Tibial artery (tissue), 4 donors: Measurements from ENCODE around the gene NKD1.

Experiments
- DNase-seq, 2 donors: peaks; one replicate each; pipeline ENCODE4 v3.0.0-alpha.2; 2019
- H3K27ac ChIP-seq, 2 donors: fragments of 200-600 bp; sonication (generic) in 1 of 2; 1 replicate in 1 of 2; 2 replicates in 1 of 2; pipeline ENCODE4 v1.5.1; 2018 to 2019; ENCODE audit warnings: mild to moderate bottlenecking in 1 of 2
- H3K27me3 ChIP-seq, 2 donors: fragments of 200-600 bp; sonication (generic) in 1 of 2; one replicate each; pipeline versions ENCODE4 v1.5.1 to v1.6.0; 2016 to 2019
- H3K36me3 ChIP-seq, 3 donors: fragments of 200-600 bp; sonication (generic) in 2 of 3; one replicate each; pipeline ENCODE4 v1.5.1; 2016 to 2019; ENCODE audit warnings: mild to moderate bottlenecking in 2 of 3
- H3K4me1 ChIP-seq, 4 donors: fragments of 200-600 bp; sonication (generic) in 2 of 4; 1 replicate in 3 of 4; 2 replicates in 1 of 4; pipeline ENCODE4 v1.5.1; 2016 to 2019
- H3K4me3 ChIP-seq, 2 donors: fragments of 200-600 bp; sonication (generic) in 1 of 2; 1 replicate in 1 of 2; 2 replicates in 1 of 2; pipeline ENCODE4 v1.5.1; 2018 to 2019; ENCODE audit warnings: mild to moderate bottlenecking in 2 of 2
- H3K9me3 ChIP-seq, 3 donors: fragments of 200-600 bp; sonication (generic) in 1 of 3; one replicate each; pipeline ENCODE4 v1.5.1; 2016 to 2019
- intact Hi-C: fragments of 100-400 bp; cut with DNase I; formaldehyde crosslinking; loops from one replicate; pipeline ENCODE4 v1.15.0; 2023; ENCODE audit warnings: low total_unique reads
- TF ChIP-seq, protein P1 (sequence below), 2 experiments: fragments of 200-600 bp in 1 of 2; fragments of 450-650 bp in 1 of 2; IDR thresholded peaks; one replicate each; pipeline ENCODE4 v1.5.1; 2017 to 2019; ENCODE audit warnings: antibody characterized with exemption in 2 of 2, mild to moderate bottlenecking in 1 of 2, moderate library complexity in 1 of 2

Gene NKD1

DNA sequence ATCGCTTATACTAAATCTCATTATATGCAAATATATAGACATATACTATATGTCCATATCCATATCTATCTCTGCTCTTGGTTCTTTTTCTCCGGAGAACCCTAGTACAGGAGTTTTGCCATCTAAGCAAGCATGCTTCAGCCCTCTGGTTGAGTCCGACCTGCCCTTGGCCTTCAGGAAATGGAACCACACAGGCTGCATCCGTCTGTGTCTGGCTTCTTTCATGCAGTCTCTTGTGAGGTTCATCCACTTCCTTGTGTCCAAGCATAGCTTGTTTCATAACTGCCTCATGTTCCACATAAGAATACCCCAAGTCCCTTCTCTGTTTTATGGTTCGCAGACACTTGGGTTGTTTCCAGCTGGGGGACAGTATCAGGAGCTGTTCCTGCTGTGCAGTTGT, 116.1 kb downstream of the NKD1 start:
- TF ChIP-seq, protein P1, sequence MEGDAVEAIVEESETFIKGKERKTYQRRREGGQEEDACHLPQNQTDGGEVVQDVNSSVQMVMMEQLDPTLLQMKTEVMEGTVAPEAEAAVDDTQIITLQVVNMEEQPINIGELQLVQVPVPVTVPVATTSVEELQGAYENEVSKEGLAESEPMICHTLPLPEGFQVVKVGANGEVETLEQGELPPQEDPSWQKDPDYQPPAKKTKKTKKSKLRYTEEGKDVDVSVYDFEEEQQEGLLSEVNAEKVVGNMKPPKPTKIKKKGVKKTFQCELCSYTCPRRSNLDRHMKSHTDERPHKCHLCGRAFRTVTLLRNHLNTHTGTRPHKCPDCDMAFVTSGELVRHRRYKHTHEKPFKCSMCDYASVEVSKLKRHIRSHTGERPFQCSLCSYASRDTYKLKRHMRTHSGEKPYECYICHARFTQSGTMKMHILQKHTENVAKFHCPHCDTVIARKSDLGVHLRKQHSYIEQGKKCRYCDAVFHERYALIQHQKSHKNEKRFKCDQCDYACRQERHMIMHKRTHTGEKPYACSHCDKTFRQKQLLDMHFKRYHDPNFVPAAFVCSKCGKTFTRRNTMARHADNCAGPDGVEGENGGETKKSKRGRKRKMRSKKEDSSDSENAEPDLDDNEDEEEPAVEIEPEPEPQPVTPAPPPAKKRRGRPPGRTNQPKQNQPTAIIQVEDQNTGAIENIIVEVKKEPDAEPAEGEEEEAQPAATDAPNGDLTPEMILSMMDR (IDR thresholded peaks at IDR 0.05), result no peak

DNA sequence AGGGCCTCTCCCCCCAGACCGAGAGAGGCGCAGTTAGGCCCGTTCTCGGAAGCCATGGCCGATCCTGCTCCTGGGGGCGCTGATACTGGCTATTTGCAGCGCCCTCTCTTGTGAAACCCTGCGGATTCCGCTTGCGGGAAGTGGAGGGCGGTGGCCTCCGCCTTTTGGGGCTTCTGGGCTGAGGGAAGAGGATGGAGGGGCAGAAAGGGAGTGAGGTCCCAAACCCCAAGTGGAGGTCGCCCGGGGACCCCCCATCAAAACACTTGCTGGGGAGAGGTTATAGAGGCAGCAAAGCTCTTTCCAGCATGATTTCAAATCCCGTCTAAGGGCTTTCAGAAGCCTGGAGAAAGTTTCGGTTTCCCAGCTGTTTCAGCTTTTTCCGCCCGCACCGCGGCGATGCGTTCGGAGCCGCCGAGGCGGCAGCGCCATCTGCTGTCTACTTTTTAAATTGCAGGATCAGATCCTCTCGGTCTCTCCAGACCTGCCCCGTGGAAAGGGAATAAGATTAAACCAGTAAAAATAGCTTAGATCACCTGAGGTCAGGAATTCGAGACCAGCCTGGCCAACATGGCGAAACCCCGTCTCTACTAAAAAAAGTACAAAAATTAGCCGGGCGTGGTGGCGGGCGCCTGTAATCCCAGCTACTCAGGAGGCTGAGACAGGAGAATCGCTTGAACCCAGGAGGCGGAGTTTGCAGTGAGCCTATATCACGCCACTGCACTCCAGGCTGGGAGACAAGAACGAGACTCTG, 117.1 kb downstream of the NKD1 start:
- H3K36me3 ChIP-seq, result no peaks in the 10 kb centered on the region
- H3K27me3 ChIP-seq, result no peaks in the 10 kb centered on the region
- peak overlapping the region; percentile 64 to 67 for H3K27ac ChIP-seq
- peaks cover 0 to 33% (median 12%) of the 10 kb centered on the region in 4 donors for H3K4me1 ChIP-seq
- peak overlapping the region; percentile 50 to 56 for H3K4me3 ChIP-seq
- intact Hi-C loops, result loop anchor here (5.0 to 10.0 kb wide), 3 partner anchors 142 to 421 kb away; no protein-coding TSS in a partner anchor
- no peaks in the 10 kb centered on the region for H3K9me3 ChIP-seq
- TF ChIP-seq, protein P1 (IDR thresholded peaks at IDR 0.05), result peak; percentile 85 to 91
- peak; percentile 66 to 88 for DNase-seq

More for the DNA sequence above, 116.1 kb downstream of the NKD1 start:
- H3K36me3 ChIP-seq, result no peaks in the 10 kb centered on the region
- H3K4me3 ChIP-seq, result no peak overlapping the region
- H3K4me1 ChIP-seq, result peaks cover 0 to 38% (median 12%) of the 10 kb centered on the region in 4 donors
- H3K27me3 ChIP-seq, result no peaks in the 10 kb centered on the region
- intact Hi-C loops, result loop anchor here (10.0 kb wide), 1 partner anchor 419 kb away; no protein-coding TSS in a partner anchor
- peak overlapping the region in 1 of 2 donors; percentile 5 for H3K27ac ChIP-seq
- DNase-seq, result no peak
- H3K9me3 ChIP-seq, result no peaks in the 10 kb centered on the region

DNA sequence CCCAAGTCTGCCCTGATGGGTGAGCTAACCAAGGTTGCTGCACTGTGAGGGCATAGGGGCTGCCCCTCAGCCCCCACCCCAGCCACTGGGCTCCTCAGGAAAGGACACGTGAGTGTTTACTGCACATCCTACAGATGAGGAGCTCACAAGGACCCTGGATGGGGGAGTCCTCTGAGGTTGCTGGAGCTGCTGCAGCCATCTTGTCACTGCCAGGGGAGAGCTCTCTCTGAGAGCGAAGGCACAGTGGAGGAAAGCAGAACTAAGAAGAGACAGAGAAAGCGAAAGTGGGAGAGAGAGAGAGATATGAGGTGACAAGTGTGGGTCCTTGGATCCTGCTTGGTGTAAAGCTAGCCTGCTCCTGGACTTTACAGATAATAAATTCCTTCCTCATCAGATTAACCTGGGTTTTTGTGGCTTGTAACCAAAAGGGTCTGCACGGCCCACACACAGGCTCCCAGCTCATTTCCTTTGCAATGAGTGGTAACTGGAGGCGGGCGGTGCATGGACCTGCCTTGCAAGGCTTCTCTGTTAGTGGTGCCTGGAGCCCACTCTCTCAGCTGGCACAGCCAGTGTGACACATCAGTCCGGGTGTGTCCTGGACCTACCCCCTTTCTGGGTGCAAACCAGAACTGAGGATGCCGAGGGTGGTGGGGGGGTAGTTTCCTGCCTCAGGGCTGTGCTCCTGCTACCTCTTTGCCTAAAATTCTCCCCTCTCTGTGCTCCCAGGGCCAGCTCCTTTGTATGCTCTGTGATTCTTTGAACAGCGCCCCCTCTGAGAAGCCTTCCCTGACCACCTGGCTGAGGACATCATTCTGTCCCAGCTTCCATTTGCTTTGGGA, 118.7 kb downstream of the NKD1 start:
- intact Hi-C loops, result loop anchor here (5.0 to 10.0 kb wide), 3 partner anchors 140 to 422 kb away; no protein-coding TSS in a partner anchor
- no peak for DNase-seq
- H3K4me1 ChIP-seq, result peaks cover 0 to 30% (median 12%) of the 10 kb centered on the region in 4 donors
- H3K36me3 ChIP-seq, result peaks cover 0 to 12% (median 9%) of the 10 kb centered on the region in 3 donors
- TF ChIP-seq, protein P1 (IDR thresholded peaks at IDR 0.05), result no peak
- peaks cover 0 to 5% (median 4%) of the 10 kb centered on the region in 3 donors for H3K9me3 ChIP-seq
- no peak overlapping the region for H3K27ac ChIP-seq
- no peak overlapping the region for H3K4me3 ChIP-seq
- no peaks in the 10 kb centered on the region for H3K27me3 ChIP-seq

DNA sequence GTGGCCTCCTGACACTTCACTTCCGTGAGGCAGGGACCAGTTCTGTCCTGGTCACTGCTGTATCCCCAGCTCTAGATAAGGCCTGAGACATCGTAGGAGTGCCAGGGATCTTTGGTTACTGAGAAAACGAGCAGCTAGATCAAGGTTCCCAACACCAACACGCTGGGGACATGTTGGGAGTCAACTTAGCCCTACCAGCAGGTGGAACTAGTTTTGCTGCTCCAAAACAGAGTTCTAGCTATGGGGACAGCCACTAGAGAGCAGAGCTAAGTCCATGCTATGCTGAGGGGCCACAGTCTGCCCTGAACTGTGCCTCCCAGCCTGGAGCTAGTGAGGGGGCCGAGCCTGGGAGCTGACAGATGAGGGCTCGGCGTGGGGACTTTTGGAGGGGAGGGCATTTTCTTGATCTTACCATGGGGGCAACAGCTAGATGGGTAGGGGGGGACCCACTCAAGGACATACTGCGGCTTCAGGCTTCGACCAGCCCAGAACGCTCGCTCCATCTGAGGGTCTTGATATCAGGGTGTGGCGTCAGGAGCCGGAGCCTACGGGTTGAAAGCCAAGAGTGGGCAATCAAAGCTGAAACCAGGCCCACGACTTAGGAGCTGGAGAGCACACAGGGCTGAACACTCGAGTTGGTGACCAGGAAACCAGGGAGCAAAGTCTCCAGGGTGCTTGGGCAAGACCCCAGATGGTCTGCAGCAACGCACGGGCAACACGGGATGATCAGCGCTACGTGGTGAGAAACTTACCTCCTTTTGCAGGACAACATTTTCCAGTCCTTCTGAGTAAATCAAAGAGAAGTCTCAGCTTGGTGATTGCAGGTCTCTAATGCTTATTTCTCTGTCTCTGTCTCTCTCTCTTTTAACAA, 119.5 kb downstream of the NKD1 start:
- Histone ChIP-seq H3K4me1 (peaks cover 0 to 22% (median 11%) of the 10 kb centered on the region in 4 donors), H3K36me3 (peaks cover 0 to 14% (median 12%) of the 10 kb centered on the region in 3 donors), H3K27me3 (no peaks in the 10 kb centered on the region), H3K27ac (peak overlapping the region in 1 of 2 donors; percentile 31), H3K9me3 (peaks cover 0 to 9% (median 8%) of the 10 kb centered on the region in 3 donors), H3K4me3 (no peak overlapping the region)
- TF ChIP-seq, protein P1 (IDR thresholded peaks at IDR 0.05), result no peak
- intact Hi-C loops, result loop anchor here (5.0 to 10.0 kb wide), 3 partner anchors 140 to 423 kb away; no protein-coding TSS in a partner anchor
- DNase-seq, result no peak
